Neural progenitor cell (in vitro differentiated cells): ENCODE data around the gene FBXO46.

Experiments used
- CTCF ChIP-seq: fragments of 200-600 bp; sonication (generic); IDR thresholded peaks from 2 replicates; pipeline ENCODE4 v1.5.1; 2017; ENCODE audit warnings: antibody characterized with exemption, mild to moderate bottlenecking
- EZH2 ChIP-seq: fragments of 200-600 bp; sonication (generic); IDR thresholded peaks from 2 replicates; pipeline ENCODE4 v1.6.1; 2017; ENCODE audit warnings: antibody characterized with exemption, mild to moderate bottlenecking, moderate library complexity

GRCh38 chr19:45763691-45764294, 33.1 kb upstream of the FBXO46 start:
- no peak for TF ChIP-seq CTCF
- TF ChIP-seq EZH2, result no peak
